Erythroblast (primary cell): Measurements from ENCODE around the gene IL36G.
A peak's percentile ranks its signal among the peaks of the same experiment; 100 is the strongest.

ENCODE experiments used
- DNase-seq, 2 experiments: peaks; one replicate each; lab custom pipeline; 2025; lab: John Stamatoyannopoulos, UW
- GATA1 ChIP-seq: IDR thresholded peaks from 2 replicates; pipeline ENCODE4 v1.6.1; 2011; ENCODE audit warnings: low read depth, mild to moderate bottlenecking, control low read depth, low read length, moderate library complexity
- POLR2A ChIP-seq: IDR thresholded peaks from 2 replicates; pipeline ENCODE4 v1.6.1; 2011; ENCODE audit warnings: mild to moderate bottlenecking, low read length

The IL36G gene

GRCh38 chr2:112995346-112995920, 17.6 kb downstream of the IL36G start:
- no peak for DNase-seq
- TF ChIP-seq GATA1 (no peak), POLR2A (no peak)

DNA sequence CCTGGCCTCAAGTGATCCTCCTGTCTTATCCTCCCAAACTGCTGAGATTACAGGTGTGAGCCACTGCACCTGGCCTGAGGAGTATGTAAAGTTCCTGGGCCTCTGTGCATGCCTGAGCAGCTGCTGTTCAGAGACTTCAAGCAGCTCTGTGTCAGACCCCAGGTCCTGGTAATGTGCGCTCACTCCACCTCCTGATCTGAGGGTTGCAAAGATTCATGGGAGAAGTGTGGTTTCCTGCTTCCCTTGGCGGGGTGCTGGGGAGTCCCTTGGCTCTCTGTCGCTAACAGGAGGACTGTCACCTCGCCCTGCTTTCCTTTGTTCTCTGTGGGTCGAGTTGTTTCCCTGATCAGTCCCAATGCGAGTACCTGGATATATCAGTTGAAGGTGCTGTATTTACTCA, 18.8 kb downstream of the IL36G start:
- DNase-seq = no peak
- TF ChIP-seq POLR2A = no peak
- no peak for TF ChIP-seq GATA1

- no peak for DNase-seq
Observed at GRCh38 chr2:112997151-112997550, 19.3 kb downstream of the IL36G start.

GRCh38 chr2:113000436-113000835, 22.6 kb downstream of the IL36G start:
- peak; percentile 14 to 15 for DNase-seq
- TF ChIP-seq POLR2A (no peak), GATA1 (no peak)

More at GRCh38 chr2:112997151-112997550, 19.3 kb downstream of the IL36G start:
- no peak for TF ChIP-seq GATA1
- no peak for TF ChIP-seq POLR2A

DNA sequence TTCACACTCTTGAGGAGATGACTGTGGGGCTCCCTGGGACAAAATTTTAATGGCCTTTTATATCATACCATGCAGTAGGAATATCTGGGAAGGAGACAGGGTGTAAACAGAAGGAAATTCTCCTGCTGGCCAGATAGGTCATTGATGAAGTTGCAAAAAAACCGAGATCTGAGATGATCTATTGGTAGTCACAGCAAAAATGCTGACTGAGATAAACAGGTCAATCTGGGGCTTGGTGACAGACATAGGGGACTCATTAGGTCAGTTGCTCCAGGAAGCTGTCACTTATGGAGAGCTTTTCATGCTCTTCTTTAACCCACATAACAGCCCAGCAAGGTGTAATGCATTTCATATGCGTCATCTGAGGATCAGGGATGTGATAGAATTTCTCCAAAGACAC, 24.9 kb downstream of the IL36G start:
- no peak for TF ChIP-seq GATA1
- TF ChIP-seq POLR2A = no peak
- DNase-seq = no peak

DNA sequence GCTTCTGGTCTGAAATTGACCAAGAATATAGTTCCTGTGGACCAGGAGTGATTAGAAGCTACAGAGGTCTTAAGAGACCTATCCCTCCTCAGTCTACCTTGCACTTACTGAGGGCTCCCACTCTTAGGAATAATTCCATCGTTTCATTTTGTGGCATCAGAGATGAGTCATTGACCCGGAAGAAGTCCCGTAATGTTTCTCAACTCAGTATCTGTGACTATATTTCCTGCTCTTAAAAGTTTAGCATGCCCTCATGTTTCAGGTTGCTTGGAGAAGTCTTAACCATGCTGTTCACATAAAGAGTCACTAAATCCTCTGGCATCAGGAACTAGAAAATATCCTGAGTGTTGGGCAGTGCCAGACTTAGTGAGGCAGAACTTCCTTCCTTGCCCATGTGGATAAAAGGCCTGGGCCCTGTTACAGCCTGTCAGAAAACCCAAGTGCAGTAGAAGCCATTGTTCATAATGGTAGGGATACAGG, 27.3 kb downstream of the IL36G start, which contains the start of gene IL36A:
Gene IL36A (plus strand): TSS at position 430 of the 480 bp plus-strand sequence. CDS start 413 bp downstream, outside the sequence.
- no peak for TF ChIP-seq GATA1
- TF ChIP-seq POLR2A = no peak
- DNase-seq = no peak

DNA sequence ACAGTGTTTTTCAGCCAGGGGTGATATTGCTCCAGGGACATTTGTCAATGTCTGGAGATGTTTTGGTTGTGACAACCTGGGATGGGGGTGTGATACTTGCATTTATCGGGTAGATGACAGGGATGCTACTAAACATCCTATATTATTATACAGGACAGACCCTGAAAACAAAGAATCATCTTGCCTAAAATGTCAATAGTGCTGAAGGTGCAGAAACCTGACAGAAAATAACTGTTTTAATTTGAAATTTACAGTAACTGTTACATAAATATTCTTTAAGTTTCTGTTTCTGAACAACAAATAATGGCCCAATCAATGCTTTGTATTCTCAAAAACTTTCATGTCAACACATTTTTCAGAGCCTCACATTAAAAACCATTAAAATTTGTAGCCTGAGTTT, 29.4 kb downstream of the IL36G start:
- no peak for TF ChIP-seq POLR2A
- no peak for TF ChIP-seq GATA1
- no peak for DNase-seq

DNA sequence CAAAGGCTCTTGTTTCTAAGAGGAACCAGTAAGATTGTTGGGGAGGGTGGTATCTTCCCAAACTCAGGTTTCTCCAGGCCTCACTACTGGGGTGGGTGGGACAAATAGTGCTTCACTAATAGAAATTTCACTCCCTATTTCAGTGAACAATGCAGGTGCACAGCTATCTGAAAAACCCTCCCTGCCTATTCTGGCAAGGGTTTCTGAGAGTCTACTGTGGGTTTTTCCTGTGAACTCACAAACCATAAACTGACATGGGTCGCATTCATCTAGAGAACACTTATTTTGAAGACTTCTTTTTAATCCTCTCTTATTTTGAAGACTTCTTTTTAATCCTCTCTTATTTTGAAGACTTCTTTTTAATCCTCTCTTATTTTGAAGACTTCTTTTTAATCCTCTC, 31.8 kb downstream of the IL36G start:
- no peak for DNase-seq
- TF ChIP-seq POLR2A (no peak), GATA1 (no peak)

DNA sequence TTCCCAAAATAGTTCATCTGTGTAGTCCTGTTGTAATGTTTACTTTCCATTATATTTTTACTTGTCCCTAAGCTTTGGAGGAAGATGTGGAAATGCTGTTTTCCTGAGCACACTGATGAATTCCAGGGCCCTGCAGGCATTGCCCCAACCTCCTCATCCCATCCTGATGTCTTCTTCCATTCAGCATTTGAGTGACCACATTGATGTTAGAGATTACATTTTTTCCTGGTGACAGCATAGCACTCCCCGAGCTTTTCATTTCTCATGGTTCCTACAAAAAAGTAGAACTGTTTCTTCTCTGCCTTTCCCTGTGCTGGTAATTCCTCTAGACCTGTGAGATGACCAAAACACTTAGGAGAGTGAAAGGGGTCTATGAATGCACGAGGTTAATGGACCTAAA, 32.3 kb downstream of the IL36G start:
- no peak for DNase-seq
- TF ChIP-seq POLR2A (no peak), GATA1 (no peak)

DNA sequence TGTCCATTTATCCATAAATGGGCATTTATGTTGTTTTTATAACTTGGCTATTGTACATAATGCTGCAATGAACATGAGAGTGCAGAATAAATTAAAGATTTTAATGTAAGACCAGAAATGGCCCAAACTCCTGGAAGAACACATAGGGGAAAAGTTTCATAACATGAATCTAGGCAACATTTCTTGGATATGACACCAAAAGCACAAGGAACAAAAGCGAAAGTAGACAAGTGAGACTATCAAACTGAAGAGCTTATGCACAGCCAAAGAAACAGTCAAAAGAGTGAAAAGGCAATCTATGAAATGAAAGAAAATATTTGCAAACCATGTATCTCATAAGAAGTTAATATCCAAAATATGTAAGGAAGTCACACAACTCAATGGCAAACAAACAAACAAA, 33.3 kb downstream of the IL36G start:
- no peak for TF ChIP-seq GATA1
- TF ChIP-seq POLR2A = no peak
- peak in 1 of 2 experiments; percentile 33 for DNase-seq

DNA sequence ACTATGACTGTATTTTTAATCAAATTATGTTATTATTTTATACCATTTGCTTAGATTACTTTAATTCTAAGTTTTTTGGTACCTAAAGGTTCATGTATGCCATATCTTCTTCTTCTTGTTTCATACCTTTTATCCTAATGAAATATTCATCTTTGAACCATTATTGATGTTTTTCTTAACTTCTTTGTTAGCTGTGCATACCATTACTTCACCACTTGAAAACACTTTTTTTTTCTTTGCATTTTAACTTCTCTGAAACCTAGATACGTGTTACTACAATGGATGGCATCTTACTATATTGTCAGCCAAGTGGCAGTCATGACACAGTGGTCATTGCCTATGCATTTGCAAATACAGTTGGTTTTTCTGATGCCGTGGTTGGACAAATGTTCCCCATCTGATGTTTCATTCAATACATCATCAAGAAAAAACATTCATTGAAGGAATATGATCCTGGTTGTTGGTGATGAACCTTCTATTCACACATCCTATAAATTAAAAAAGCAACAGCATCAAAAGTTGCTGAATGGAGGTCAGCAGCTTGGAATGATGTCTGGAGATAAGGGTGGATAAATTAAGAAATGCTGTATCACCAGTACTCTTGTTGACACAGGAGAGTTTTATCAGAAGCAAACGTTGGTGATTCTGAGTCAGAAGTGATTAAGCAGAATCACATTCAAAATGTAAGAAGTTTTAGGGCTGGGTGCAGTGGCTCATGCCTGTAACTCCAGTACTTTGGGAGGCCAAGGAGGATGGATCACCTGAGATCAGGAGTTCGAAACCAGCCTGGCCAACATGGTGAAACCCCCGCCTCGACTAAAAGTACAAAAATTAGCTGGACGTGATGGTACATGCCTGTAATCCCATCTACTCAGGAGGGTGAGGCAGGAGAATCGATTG, 34.9 kb downstream of the IL36G start:
- peak; percentile 88 for DNase-seq

GRCh38 chr2:113013336-113013661, 35.5 kb downstream of the IL36G start:
- TF ChIP-seq POLR2A (no peak), GATA1 (no peak)
- DNase-seq = no peak

More for the DNA sequence above, 34.9 kb downstream of the IL36G start:
- TF ChIP-seq GATA1 (no peak), POLR2A (no peak)

DNA sequence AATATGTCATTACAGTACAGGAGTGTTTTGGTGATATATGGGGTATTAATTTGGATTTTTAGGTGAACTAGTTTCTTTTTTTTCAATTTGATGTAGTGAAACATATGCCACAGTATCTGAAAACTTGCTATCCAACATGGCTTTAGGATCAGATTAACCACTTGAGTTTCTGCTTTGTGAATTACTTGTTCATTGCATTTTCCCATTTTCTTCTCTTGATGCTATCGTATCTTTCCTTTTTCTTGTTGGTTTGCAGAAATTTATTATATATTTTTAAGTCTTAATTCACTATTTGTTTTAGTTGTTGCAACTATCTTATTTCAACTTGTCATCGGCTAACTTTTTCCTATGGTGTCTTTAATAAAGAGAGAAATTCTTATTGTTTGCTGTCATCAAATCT, 36.3 kb downstream of the IL36G start:
- peak in 1 of 2 experiments; percentile 42 for DNase-seq
- no peak for TF ChIP-seq GATA1
- no peak for TF ChIP-seq POLR2A

DNA sequence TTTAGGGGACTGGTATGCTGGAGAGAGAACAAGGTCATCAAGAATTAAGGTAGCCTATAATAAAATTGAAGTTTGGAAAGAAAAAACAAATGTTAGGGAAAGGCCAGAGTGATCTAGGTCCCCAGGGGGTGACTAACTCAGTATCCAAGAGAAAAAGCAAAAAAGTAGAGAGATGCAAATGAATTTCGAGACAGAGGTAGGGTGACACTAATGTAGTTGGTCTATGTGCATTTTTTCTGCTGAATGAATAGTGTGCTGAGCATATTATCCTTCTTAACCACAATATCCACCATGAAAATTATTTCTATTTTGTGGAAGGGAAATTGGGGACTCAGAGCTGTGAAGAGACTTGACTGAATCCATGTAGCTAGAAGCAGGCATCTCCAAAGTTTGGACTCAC, 37.2 kb downstream of the IL36G start:
- DNase-seq = no peak

More for the DNA sequence above, 37.2 kb downstream of the IL36G start:
- TF ChIP-seq GATA1 (no peak), POLR2A (no peak)
